Stimulated activated CD8-positive, alpha-beta memory T cell treated with anti-CD3 and anti-CD28 coated beads, Interleukin-12 subunit alpha, Interleukin-12 subunit beta, amount 100 ng/mL, for 4 hours (primary cell): ENCODE results near the gene ATP8B3.

Source experiments
- DNase-seq: peaks from one replicate; pipeline ENCODE4 v3.0.0-alpha.2; 2020; ENCODE audit warnings: low read depth

ATP8B3 gene

GRCh38 chr19:1744822-1745563 is 67.1 kb downstream of the ATP8B3 start:
- no peak for DNase-seq

GRCh38 chr19:1744133-1744665 is 67.9 kb downstream of the ATP8B3 start:
- no peak for DNase-seq

- no peak for DNase-seq
Measured at GRCh38 chr19:1742989-1743696, 68.9 kb downstream of the ATP8B3 start.

- DNase-seq, result no peak
Measured at GRCh38 chr19:1739960-1740629, 72.0 kb downstream of the ATP8B3 start.

GRCh38 chr19:1736927-1737326 is 75.1 kb downstream of the ATP8B3 start:
- no peak for DNase-seq

- no peak for DNase-seq
Measured at GRCh38 chr19:1736280-1736679, 75.8 kb downstream of the ATP8B3 start.

- DNase-seq, result no peak
Measured at GRCh38 chr19:1734321-1734966, 77.6 kb downstream of the ATP8B3 start.
